Upper lobe of left lung (tissue), 4 donors: ENCODE results near the gene ATXN7L1.

Source experiments
- EP300 ChIP-seq, 4 donors: sonication (generic); formaldehyde crosslinking; IDR thresholded peaks; one replicate each; pipeline ENCODE4 v1.5.1; 2017; ENCODE audit warnings: antibody characterized with exemption in 4 of 4, control low read depth in 2 of 4
- POLR2A ChIP-seq, 4 donors: fragments of 450-650 bp; IDR thresholded peaks; one replicate each; pipeline ENCODE4 v1.5.1; 2016 to 2017; ENCODE audit warnings: antibody characterized with exemption in 4 of 4, mild to moderate bottlenecking in 2 of 4
- POLR2AphosphoS5 ChIP-seq, 2 donors: sonication (generic); formaldehyde crosslinking; IDR thresholded peaks; one replicate each; pipeline ENCODE4 v1.5.1; 2017; ENCODE audit warnings: antibody characterized with exemption in 2 of 2
- TF ChIP-seq, protein P1 (sequence below), 6 experiments: fragments of 450-650 bp in 4 of 6; fragments of 200-600 bp in 2 of 6; sonication (generic) in 2 of 6; IDR thresholded peaks; one replicate each; pipeline ENCODE4 v1.5.1; 2016 to 2019; ENCODE audit warnings: antibody characterized with exemption in 6 of 6

DNA sequence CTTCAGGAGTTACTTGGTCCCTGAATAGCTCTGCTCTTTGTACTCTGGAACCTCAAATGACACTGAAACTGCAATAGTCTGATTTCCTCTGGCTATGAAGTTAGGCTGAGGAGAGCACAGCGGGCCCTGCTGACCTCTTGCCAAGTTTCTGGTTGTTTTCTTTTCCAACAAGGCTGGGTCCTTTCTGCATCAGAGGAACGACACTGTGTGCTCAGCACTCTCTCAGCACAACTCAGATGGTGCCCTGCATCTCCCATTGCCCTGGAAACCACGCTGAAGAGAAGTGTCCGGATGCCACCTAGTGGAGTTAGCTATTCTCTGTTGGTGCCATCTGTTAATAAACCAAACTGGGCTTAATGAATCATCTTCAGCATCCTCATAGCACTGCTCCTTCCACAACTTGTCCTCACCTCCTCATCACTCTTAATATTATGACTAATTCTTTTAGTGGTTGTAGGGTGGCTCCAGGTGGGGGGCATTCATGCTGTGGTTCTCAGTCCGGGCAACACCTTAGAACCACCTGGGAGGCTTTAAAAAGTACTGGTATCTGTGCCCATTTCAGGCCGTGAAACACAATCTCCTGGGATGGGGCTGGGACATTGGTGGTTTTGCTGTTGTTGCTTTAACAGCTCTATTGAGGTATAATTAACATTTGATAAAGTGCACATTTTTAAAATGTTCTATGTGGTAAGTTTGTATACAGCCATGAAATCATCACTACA lies 286.9 kb downstream of the ATXN7L1 start:
- TF ChIP-seq, protein P1, sequence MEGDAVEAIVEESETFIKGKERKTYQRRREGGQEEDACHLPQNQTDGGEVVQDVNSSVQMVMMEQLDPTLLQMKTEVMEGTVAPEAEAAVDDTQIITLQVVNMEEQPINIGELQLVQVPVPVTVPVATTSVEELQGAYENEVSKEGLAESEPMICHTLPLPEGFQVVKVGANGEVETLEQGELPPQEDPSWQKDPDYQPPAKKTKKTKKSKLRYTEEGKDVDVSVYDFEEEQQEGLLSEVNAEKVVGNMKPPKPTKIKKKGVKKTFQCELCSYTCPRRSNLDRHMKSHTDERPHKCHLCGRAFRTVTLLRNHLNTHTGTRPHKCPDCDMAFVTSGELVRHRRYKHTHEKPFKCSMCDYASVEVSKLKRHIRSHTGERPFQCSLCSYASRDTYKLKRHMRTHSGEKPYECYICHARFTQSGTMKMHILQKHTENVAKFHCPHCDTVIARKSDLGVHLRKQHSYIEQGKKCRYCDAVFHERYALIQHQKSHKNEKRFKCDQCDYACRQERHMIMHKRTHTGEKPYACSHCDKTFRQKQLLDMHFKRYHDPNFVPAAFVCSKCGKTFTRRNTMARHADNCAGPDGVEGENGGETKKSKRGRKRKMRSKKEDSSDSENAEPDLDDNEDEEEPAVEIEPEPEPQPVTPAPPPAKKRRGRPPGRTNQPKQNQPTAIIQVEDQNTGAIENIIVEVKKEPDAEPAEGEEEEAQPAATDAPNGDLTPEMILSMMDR (IDR thresholded peaks at IDR 0.05) = peak; percentile 16 to 52 (median 36)
- no peak for TF ChIP-seq POLR2AphosphoS5 (IDR thresholded peaks at IDR 0.05)
- no peak for TF ChIP-seq POLR2A (IDR thresholded peaks at IDR 0.05)
- TF ChIP-seq EP300 (IDR thresholded peaks at IDR 0.05) = no peak
